Stimulated activated naive CD4-positive, alpha-beta T cell treated with Interleukin-2 at 50 U/mL for 16 hours (primary cell): ENCODE measurements around the gene RAB24.
"Not testable (repeated sequence)": the region's sequence is repeated elsewhere in the genome, so short reads cannot be mapped to it uniquely, and the experiment has no call there.

Experiments used
- DNase-seq: peaks from one replicate; lab custom pipeline; 2025; lab: John Stamatoyannopoulos, UW

Gene RAB24

DNA sequence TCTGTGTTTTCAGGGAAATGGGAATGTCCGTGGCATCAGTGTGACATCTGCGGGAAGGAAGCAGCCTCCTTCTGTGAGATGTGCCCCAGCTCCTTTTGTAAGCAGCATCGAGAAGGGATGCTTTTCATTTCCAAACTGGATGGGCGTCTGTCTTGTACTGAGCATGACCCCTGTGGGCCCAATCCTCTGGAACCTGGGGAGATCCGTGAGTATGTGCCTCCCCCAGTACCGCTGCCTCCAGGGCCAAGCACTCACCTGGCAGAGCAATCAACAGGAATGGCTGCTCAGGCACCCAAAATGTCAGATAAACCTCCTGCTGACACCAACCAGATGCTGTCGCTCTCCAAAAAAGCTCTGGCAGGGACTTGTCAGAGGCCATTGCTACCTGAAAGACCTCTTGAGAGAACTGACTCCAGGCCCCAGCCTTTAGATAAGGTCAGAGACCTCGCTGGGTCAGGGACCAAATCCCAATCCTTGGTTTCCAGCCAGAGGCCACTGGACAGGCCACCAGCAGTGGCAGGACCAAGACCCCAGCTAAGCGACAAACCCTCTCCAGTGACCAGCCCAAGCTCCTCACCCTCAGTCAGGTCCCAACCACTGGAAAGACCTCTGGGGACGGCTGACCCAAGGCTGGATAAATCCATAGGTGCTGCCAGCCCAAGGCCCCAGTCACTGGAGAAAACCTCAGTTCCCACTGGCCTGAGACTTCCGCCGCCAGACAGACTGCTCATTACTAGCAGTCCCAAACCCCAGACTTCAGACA, 9.5 kb downstream of the RAB24 start:
- DNase-seq = no peak

GRCh38 chr5:177291735-177292134, 11.8 kb downstream of the RAB24 start:
- no peak for DNase-seq

- no peak for DNase-seq
Observed at GRCh38 chr5:177290816-177291596, 12.5 kb downstream of the RAB24 start.

DNA sequence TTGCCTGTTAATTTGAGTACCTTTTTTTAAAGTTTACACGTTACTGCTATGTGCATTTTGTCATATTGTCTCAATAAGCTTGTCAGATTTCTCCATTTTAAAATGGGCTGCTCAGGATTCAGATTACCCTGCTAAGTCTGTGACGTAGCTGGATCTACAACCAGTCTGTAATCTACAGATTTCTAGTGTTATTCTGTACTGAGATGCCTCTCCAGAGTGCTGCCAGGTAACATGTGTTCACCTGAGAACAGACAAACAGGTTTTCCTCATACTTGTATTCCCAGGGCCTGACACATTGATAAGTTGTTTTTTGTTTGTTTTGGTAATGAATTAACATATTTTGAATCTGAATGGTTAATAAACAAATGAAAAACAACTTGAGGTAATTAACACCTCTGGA, 15.3 kb downstream of the RAB24 start:
- DNase-seq = no peak

GRCh38 chr5:177276886-177277285, 26.6 kb downstream of the RAB24 start:
- DNase-seq = no peak

DNA sequence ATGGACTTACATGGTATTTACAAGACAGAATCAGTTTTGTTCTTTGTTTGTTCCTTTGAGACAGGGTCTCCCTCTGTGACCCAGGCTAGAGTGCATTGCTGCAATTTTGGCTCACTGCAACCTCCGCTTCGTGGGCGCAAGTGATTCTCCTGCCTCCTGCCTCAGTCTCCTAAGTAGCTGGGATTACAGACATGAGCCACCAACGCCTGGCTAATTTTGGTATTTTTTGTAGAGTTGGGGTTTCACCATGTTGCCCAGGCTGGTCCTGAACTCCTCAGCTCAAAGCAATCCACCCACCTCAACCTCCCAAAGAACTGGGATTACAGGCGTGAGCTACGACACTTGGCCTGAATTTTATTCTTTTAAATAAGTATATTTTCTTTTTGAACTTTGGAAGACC, 27.6 kb downstream of the RAB24 start:
- no peak for DNase-seq

DNA sequence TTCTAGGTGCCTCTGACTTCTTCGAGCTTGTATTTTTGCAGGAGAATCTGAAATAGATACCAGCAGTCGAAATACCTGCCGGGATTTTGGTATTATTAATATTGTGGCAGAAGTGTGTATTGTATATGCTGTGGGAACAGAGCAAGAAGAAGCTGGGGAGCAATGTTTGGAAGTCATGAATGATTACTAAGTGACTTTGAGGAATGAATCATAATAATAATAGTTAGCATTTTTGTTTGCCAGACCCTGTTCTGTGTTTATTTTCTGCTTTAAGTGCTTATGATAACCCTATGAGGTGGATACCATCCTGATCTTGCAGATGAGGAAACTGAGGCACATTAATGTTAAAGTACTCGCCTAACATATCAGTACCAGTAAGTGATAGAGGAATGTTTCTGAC, 32.4 kb downstream of the RAB24 start:
- DNase-seq = no peak

- no peak for DNase-seq
Observed at GRCh38 chr5:177270653-177271052, 32.9 kb downstream of the RAB24 start.

DNA sequence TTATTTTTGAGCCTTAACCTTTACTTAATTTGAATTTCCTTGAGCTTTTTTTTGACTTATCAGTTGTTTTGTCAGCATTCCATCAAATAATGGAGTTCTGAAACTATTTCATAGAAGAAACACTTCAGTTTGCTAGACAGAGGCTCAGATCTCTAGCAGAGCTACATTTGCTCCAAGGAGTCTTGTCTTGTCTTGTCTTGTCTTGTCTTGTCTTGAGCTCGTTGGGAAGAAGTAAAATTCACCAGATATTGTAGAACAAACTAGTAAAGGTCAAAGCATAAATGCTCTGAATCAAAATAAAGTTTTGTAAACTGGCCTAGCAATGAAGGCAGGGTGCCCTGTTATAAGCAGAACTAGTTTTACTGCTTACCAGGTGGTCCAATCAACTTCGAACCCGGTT, 33.5 kb downstream of the RAB24 start:
- DNase-seq = no peak

- no peak for DNase-seq
Observed at GRCh38 chr5:177269232-177269895, 34.2 kb downstream of the RAB24 start.

DNA sequence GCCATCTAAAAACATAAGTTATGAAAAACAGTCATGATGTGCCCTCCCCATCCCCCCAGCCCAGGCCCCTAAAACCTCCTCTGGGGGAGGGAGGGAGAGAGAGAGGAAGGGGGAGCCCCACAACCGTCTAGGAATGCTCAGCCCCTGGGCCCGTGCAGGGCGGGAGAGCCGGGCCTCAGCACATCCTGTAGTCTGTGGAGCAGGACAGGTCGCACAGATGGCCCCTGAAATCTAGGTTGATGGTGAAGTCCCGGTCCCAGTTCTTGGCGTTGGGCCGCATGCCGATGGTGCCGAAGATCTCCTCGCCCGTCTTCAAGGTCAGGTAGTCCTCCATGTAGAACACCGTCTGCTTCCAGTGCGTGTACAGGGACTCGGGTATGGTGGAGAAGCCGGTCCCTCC, 38.1 kb downstream of the RAB24 start:
- no peak for DNase-seq

DNA sequence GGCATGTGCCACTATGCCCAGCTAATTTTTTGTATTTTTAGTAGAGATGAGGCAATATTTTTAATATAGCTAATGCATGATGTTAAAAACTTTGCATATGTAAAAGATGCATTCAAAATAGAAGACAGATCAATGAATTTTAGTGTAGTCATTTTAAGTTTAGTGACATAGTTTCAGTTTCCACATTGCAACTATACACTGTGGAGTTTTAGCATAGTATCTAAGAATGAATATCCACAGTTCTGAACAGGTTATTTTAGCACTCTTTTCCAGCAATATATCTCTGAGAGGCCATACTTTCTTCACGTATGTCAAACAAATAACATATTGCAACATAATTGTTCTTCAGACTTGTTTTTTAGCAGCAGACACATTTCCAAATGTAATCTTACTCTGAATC, 39.3 kb downstream of the RAB24 start:
- no peak for DNase-seq

- DNase-seq = no peak
Observed at GRCh38 chr5:177261510-177261909, 42.0 kb downstream of the RAB24 start.

DNA sequence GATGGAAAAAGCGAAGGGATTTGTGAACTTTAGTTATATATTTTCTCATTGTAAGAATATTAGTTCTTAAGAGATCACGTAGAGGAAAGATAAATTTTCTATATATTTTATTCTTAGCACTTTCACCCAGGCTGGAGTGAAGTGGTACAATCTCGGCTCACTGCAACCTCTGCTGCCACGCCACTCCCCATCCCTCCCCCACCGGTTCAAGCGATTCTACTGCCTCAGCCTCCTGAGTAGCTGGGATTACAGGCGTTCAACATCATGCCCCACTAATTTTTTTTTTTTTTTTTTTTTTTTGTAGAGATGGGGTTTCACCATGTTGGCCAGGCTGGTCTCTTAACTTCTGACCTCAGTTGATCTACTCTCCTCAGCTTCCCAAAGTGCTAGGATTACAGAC, 42.6 kb downstream of the RAB24 start:
- no peak for DNase-seq

DNA sequence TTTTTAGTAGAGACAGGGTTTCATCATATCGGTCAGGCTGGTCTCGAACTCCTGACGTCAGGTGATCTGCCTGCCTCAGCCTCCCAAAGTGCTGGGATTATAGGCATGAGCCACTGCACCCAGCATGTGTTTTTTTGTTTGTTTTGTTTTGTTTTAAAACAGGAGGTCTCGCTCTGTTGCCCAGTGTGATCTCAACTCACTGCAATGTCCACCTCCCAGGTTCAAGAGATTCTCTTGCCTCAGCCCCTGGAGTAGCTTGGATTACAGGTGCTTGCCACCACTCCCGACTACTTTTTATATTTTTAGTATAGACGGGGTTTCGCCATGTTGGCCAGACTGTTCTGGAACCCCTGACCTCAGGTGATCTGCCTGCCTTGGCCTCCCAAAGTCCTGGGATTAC, 44.8 kb downstream of the RAB24 start:
- not testable (repeated sequence) for DNase-seq

GRCh38 chr5:177256296-177256695, 47.2 kb downstream of the RAB24 start:
- DNase-seq = no peak

- DNase-seq = no peak
Observed at GRCh38 chr5:177253252-177253651, 50.3 kb downstream of the RAB24 start.
